ENCODE results near the gene RAB9B.
A peak's percentile ranks its signal among the peaks of the same experiment; 100 is the strongest.
"Not testable (repeated sequence)": the region's sequence is repeated elsewhere in the genome, so short reads cannot be mapped to it uniquely, and the experiment has no call there.

RAB9B gene, protein sequence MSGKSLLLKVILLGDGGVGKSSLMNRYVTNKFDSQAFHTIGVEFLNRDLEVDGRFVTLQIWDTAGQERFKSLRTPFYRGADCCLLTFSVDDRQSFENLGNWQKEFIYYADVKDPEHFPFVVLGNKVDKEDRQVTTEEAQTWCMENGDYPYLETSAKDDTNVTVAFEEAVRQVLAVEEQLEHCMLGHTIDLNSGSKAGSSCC

DNA sequence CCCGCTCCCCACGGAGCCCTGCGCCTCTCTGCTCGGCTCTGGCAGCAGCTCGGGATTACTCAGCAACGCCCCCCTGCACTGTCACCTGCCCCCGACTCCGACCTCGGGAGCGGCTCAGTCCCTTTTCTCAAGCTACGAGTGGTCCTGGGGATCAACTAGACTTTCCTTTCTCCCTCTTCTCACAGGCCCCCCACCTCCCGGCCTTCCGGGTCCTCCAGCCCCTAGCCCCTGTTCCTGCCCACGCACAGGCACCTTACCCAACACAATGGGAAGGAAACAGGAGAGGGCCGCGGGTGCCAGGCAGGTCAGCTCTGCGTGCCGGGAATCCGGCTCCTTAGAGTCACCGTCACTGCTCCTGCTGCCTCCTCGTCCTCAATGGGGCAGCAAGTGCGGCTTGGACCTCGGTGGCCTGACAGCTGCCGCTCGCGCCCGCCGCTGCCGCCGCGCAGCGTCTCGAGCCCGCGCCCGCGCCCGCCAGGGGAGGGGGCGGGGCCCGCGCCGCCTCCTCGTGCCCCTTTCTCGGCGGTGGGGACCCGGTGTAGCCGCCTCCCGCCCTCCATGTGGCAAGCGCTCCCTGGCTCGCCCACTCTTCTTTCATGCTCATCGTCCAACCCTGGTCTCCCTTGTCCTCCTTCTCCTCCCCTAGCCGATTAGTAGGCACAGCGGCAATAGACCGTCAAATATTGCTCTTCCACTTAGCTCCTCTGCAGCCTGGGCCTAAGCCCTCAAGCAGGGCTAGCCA lies at the start of gene RAB9B:
TSS of gene RAB9B (minus strand) at position 455 of the 742 bp plus-strand sequence. CDS start 6,473 bp downstream, outside the sequence.
- DNase-seq = peak; percentile 73

DNA sequence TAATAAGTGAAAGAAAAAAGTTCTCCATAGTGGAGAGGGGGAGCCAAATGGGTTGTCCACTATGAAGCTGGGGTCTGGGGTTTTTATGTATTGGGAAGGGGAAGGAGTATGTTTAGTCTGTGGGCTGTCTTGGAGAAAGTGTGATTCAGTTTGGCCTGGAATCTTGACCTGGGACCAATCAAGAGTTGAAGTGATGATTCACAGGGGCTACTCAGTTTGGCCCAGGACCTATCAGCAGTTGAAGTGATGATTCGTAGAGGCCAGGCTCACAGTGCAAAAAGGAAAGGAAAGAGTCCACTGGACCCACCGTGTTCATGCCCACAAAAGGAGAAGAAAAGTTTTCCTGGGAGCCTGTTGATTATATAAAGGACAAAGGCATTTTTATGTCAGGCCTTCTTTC lies 47.3 kb upstream of the RAB9B start:
- DNase-seq = no peak

DNA sequence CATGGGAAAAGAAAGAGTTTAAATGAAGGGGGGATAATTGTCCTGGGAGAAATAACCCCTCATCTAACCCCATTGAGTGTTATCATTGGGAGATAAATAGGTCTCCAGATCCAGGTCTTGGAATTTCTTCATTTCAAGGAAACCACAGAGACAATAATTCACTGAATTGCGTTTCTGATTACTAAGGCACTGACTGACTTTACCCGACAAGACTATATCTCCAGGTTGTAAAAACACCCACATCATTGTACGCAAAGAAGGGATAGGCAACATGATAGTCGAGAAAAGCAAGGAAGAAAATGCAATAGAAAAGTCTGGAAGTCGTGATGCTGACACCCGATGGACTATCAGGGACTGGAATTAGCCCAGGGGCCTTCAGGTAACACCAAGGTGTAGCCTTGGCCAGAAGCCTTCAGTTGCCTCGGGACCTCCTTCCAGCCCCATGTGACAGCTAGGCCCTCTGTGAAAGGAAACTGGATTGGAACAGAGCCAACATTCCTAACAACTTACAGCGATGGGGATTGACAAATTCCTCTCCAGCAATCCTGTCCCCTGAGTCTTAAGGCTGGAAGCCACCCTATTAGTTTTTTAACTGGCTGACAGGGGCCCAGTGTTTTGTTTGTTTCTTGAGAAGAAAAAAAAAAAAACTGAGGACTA lies 46.5 kb upstream of the RAB9B start:
- DNase-seq = no peak

DNA sequence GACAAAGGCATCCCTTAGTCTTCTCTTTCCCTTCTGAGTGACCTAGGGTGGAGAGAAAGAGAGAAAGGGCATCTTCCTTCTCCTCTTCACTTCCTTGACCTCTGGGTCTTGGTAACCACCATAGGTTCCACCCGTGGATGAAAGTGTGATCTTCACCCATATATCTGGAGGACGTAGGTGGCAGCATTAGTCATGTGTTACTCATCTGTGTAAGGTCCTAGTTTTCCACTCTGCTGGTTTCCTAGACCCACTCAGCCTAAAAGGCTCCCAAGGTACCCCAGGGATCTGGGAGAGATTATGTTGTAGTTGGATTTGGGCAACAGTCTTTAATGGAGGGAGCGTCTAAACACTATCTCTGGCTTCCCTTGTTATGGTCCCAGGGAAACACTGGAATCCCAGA lies 45.5 kb upstream of the RAB9B start:
- DNase-seq = no peak

DNA sequence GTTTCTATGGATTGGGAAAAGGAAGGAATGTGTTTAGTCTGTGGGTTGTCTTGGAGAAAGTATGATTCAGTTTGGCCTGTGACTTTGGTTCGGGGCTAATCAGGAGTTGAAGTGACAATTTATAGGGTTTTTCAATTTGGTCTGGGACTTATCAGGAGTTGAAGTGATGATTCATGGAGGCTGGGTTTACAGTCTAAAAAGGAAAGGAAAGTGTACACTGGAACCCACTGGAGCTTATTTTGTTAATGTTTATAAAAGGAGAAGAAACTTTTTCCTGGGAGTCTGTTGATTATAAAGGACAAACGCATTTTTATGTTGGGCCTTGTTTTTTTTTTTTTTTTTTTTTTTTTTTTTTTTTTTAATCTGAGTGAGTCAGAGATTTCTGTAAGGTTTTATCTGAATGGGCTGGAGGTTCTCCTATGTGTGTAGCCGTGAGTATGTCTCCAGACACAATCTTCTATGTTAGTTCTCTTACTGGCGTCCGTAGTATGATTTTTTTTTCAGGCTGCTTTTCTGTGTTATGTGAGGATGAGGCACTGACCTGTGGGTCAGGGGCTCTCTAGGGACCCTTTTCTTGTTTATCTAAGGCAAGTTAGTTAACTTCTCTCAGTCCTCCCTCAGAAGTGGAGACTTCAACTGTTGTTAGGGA lies 33.0 kb upstream of the RAB9B start:
- no peak for DNase-seq

DNA sequence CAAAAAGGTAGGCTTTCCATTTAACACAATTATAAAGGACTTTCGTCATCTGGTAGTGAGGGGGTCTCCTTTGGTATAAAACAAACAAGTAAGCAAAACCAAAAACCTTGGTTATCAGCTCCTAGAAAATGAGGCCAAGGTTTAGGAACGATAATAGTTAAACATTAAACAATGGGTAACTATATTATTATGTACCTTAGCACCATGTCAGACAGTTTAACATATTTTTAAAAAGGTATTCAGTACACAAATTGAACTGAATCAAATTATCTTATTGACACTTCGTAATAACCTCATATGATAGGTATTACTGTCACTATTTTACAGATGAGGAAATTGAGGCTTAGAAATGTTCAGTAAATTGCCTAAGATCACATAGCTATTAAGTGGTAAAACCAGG lies 32.1 kb upstream of the RAB9B start:
- DNase-seq = no peak

GRCh38 chrX:103861200-103861599 lies 29.1 kb upstream of the RAB9B start:
- DNase-seq = no peak

DNA sequence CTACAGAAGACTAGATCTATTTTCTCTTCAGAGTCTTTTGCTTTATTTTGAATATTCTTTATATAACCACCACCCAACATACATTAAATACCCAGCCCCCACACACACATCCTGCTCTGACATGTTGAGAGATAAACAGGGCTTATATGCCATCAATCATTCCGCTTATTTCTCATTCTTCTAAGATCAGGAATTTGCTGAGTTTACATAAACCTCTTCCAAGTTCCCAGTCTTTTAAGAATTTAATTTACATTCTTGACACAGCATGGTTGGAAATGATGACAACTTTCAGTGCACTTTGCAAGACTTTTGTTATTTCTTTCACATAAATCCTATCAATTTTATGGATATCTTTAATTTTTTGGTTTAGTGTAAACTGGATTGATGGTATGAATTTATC lies 17.5 kb upstream of the RAB9B start:
- no peak for DNase-seq

DNA sequence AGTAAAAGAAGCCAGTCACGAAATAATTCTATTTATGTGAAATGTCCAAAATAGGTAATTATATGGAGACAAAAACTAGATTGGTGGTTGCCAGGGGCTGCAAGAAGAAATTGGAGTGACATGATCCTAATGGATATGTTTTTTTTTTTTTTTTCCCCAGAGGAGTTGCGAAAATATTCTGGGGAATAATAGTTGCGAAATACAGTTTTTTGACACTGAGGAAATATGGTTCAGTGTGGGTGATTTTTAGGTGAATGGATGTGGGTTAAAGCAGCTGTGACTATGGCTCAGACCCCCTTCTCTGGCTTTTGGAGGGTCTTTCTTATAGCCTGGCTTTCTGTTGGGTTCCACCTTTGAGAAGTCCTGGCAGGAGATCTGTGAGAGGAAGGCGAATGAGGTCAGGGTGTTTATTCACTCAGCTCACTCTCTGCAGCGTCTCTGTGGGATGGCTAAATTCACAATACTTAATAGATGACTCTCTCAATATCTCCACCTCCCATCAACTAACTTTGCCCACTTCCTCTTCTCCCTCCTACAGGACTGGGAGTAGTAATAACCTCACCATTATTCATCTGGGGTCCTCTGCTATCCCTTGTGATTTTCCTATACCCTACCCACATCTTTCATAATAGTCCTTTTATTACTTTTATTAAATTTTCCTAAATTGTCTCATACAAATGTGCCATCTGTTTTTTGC lies 15.3 kb upstream of the RAB9B start:
- DNase-seq = no peak

DNA sequence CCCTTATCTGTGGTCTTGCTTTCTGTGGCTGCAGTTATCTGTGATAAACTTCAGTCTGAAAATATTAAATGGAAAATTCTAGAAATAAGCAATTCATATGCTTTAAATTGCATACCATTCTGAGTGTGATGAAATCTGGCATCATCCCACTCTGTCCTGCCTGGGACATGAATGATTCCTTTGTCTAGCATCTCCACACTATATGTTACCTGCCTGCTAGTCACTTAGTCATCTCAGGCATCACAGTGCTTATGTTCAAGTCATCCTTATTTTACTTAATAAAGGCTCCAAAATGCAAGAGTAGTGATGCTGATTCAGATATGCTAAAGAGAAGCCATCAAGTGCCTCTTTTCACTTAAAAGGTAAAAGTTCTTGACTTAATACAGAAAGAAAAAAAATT lies 14.3 kb upstream of the RAB9B start:
- DNase-seq = no peak

- DNase-seq = peak; percentile 68
Measured at GRCh38 chrX:103845165-103845653, 13.2 kb upstream of the RAB9B start.

GRCh38 chrX:103839404-103839803 lies 7.3 kb upstream of the RAB9B start:
- peak; percentile 27 for DNase-seq

DNA sequence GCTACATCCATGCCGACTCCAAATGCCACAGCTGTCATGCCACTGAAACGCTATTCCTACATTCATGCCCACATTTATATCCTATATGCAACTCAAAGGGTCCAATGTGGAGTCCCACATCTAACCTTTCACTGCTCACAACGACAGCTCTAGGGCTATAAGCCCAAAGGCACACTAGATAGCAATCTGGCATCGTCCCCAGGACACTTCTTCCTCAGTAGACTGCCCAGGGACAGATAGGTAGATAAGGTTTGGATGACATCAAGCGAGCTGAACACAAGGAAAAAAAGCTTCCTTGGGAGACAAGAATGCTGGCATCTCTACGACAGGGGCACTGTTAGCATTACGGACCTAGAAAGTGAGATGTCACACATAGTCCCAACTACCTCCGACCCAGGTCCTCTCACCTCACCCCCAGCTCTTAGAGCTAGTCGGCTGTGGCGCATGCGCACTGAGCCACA lies 685 bp downstream of the RAB9B start:
- DNase-seq = no peak

GRCh38 chrX:103830848-103831247 lies 1.2 kb downstream of the RAB9B start:
- DNase-seq = no peak

- no peak for DNase-seq
Measured at GRCh38 chrX:103828529-103828928, 3.5 kb downstream of the RAB9B start.

GRCh38 chrX:103825881-103826280 lies 6.2 kb downstream of the RAB9B start:
- no peak for DNase-seq

DNA sequence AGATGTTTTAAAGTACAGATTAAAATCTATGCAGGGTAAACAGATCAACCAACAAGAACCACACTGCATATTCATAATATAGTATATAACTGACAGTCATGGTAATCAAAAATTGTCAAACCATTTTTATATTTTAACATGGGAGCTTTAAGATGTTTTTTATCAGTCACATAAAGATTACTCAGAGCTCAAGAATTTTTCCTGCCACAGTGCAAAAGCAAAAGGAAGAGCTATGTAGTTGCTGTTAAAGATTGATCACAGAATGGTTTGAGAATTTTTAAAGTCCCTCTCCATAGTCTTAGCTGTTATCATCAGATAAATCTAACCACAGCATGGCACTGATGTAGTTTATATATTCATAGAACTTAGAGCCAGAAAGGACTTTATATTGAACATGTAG lies 8.5 kb downstream of the RAB9B start:
- DNase-seq = no peak

GRCh38 chrX:103820802-103821201 lies 11.3 kb downstream of the RAB9B start:
- DNase-seq = not testable (repeated sequence)

GRCh38 chrX:103818842-103819619 lies 13.0 kb downstream of the RAB9B start:
- DNase-seq = no peak

- peak; percentile 6 for DNase-seq
Measured at GRCh38 chrX:103817502-103817901, 14.6 kb downstream of the RAB9B start.

DNA sequence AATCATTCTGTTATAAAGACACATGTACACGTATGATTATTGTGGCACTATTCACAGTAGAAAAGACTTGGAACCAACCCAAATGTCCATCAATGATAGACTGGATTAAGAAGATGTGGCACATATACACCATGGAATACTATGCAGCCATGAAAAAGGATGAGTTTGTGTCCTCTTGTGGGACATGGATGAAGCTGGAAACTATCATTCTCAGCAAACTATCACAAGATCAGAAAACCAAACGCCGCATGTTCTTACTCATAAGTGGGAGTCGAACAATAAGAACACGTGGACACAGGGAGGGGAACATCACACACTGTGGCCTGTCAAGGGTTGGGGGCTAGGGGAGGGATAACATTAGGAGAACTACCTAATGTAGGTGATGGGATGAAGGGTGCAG lies 15.0 kb downstream of the RAB9B start:
- not testable (repeated sequence) for DNase-seq

DNA sequence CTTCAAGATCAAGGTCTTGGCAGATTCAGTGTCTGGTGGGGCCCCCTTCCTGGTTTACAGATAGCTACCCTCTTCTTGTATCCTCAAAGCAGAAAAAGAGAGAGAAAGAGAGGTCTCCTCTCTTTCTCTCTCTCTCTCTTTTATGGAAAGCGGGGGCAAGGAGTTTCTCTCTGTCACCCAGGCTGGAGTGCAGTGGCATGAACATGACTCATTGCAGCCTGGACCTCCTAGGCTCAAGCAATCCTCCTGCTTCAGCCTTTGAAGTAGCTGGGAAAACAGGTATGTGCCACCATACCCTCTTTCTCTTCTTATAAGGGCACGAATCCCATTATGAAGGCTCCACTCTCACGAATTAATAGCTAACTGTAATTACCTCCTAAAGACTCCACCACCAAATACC lies 20.2 kb downstream of the RAB9B start:
- no peak for DNase-seq
